Peyer's patch (tissue), 4 donors: ENCODE data around the gene CD248.

Experiments
- POLR2A ChIP-seq, 2 donors: fragments of 450-650 bp; IDR thresholded peaks; one replicate each; pipeline ENCODE4 v1.5.1; 2017; ENCODE audit warnings: antibody characterized with exemption in 2 of 2, mild to moderate bottlenecking in 2 of 2, moderate library complexity in 2 of 2
- TF ChIP-seq, protein P1 (sequence below), 6 experiments: fragments of 450-650 bp in 4 of 6; fragments of 200-600 bp in 2 of 6; sonication (generic) in 1 of 6; IDR thresholded peaks; one replicate each; pipeline ENCODE4 v1.5.1; 2017 to 2019; ENCODE audit warnings: antibody characterized with exemption in 6 of 6, mild to moderate bottlenecking in 3 of 6, moderate library complexity in 1 of 6

DNA sequence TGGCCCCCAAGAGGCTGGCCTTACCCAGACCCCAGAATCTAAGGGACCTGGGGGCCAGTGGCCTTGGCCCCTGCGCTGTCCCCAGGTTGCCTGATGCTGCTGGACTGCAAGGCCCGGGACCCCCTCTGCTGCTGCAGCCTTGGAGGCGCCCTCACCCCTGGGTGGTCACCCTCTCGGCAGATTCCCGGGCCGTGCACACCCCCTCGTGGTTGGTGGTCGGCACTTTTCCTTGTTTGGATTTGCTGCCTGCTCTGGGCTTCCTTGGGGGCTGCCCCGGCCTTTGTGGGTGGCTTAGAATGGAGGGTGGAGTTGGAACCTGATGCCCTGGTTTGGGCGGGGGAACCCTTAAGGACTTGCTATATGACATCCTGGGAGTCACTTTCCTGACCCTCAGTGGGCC is 14.1 kb upstream of the CD248 start:
- TF ChIP-seq, protein P1, sequence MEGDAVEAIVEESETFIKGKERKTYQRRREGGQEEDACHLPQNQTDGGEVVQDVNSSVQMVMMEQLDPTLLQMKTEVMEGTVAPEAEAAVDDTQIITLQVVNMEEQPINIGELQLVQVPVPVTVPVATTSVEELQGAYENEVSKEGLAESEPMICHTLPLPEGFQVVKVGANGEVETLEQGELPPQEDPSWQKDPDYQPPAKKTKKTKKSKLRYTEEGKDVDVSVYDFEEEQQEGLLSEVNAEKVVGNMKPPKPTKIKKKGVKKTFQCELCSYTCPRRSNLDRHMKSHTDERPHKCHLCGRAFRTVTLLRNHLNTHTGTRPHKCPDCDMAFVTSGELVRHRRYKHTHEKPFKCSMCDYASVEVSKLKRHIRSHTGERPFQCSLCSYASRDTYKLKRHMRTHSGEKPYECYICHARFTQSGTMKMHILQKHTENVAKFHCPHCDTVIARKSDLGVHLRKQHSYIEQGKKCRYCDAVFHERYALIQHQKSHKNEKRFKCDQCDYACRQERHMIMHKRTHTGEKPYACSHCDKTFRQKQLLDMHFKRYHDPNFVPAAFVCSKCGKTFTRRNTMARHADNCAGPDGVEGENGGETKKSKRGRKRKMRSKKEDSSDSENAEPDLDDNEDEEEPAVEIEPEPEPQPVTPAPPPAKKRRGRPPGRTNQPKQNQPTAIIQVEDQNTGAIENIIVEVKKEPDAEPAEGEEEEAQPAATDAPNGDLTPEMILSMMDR (IDR thresholded peaks at IDR 0.05): no peak
- TF ChIP-seq POLR2A (IDR thresholded peaks at IDR 0.05): no peak
